HPDE6-E6E7 (cell line): ENCODE results near the gene LHCGR.
"Not testable (repeated sequence)": the region's sequence is repeated elsewhere in the genome, so short reads cannot be mapped to it uniquely, and the experiment has no call there.

Source experiments
- DNase-seq: peaks from one replicate; pipeline ENCODE4 v3.0.0; 2011; ENCODE audit warnings: missing footprints; ENCODE audit errors: extremely low spot score

The LHCGR gene

GRCh38 chr2:48739236-48739635 lies 16.3 kb downstream of the LHCGR start:
- not testable (repeated sequence) for DNase-seq

DNA sequence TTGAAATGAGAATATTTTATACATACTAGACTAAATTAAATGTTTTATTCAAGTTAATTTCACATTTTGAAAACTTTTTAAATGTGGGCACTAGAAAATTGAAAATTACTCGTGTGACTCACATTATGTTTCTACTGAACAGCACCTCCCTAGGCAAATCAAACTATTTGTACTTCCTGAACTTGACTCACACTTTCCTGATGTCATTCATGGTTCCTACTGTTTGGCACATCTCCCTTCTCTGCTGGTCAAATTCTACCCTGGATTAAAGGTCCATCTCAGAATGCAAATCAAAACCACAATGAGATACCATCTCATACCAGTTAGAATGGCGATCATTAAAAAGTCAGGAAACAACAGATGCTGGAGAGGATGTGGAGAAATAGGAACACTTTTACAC lies 16.7 kb downstream of the LHCGR start:
- peak; percentile 14 for DNase-seq

DNA sequence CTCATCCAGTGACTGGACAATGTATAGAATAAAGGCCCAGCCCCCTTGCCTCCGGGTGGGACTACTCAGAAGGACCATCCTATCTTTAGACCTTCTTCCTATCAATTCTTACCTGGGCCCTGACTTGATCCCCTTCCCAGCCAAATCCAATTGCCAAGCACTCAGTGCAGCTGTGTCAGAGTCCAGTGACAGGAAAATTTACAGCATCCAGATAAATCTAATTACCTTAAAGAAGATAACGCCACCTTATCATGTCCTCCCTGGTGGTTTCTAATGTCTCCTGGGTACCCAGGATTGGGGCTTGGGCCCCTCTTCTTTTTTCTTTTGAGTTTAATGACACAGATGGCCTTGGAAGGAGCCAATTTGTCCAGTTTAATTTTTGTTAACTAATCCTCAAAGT lies 19.3 kb downstream of the LHCGR start:
- DNase-seq, result no peak

- DNase-seq, result no peak
Measured at GRCh38 chr2:48734576-48735303, 20.8 kb downstream of the LHCGR start.

GRCh38 chr2:48733067-48733503 lies 22.4 kb downstream of the LHCGR start:
- no peak for DNase-seq

- no peak for DNase-seq
Measured at GRCh38 chr2:48728840-48729239, 26.7 kb downstream of the LHCGR start.

DNA sequence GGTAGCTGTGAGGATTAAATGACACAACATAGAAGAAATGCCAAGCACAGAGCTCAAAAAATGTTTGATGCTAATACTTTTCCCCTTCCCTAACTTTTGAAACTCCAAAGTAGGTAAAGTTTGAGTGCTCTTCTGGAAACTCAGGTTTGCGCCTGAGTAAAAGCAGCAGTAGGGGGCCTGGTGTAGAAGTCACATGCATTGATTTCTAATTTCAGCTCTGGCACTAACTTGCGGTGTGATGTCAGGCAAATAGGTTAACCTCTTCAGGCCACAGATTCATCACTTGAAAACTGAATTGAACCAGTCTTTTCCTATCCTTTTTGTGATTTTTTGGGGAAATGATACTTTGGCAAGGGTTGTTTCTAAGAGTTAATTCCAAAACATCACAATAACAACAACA lies 27.2 kb downstream of the LHCGR start:
- DNase-seq, result no peak

DNA sequence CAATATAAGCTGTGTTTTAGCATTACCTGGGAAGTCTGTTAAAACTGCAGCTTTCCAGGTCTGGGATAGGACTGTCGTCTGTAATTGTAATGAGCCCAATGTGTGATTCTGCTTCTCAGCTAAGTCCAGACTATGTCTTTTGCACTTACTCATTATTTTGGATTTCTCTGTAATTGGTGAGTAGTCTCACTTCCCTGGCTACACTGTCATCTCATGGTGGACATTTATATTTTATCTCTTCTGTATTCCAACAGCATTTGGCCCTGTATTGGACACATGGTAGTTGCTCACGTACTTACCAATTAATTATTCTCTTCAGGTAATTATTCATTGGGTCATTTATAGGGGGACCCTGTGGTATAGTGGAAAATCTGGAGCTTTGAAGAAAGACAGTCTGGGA lies 28.0 kb downstream of the LHCGR start:
- no peak for DNase-seq

GRCh38 chr2:48725696-48726494 lies 29.6 kb downstream of the LHCGR start:
- DNase-seq, result no peak

DNA sequence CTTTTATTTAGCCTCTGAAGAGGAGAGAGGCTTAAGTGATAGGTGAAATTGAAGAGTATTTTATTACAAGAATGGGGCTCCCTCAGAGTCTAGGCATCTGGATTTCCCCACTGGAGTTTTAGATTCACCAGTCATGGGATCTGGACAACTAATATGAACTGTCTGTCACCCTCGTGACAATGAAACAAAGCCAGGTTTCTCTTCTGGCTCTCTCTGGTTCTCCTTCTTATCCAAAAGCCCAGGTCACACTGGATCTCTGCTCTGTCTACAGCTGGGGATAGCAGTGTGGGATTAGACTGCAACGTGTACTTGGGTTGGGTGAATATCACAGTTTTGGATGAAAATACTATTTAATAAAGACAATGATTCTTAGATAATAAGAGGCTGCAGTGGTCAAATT lies 31.2 kb downstream of the LHCGR start:
- no peak for DNase-seq

DNA sequence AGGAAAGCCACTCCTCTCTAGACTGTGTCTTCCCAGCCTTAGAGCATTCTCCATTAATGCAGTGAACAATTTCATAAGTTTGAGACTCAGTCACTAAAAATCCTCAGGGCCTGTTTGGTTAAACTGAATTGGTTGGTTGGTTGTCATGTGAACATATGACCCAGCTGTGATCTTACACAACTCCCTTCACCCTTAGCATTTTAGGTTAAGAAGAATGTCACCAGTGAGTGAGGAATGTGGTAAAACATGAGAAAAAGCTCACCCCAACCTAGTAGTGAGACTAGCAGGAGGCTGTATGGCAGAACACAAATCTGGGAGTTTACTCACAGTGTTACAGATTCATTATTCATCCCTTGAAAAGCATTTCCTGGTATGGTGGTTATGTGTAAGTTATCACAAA lies 32.4 kb downstream of the LHCGR start:
- DNase-seq, result peak; percentile 61

GRCh38 chr2:48722391-48722790 lies 33.1 kb downstream of the LHCGR start:
- DNase-seq, result no peak

- no peak for DNase-seq
Measured at GRCh38 chr2:48721158-48721557, 34.4 kb downstream of the LHCGR start.

- DNase-seq, result no peak
Measured at GRCh38 chr2:48719480-48720177, 35.9 kb downstream of the LHCGR start.

DNA sequence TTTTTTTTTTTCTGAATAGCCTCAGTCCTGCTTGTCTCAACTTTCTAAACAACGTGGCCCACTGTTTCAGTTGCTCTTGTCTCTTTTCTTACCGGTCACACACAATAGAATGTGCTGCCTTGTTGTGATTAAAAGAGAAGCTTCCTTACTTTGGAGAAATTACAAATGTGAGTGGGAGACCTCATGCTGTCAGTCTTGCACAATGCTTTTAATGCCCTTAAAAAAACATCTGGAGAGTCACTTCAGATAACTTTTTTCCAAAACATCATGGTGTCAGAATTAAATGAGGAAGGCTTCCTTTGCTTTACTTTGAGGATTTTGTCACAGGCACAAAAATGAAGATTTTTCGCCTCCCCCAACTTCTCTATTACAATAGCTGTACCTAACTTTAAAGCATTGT lies 37.7 kb downstream of the LHCGR start:
- DNase-seq, result no peak

GRCh38 chr2:48715956-48716355 lies 39.6 kb downstream of the LHCGR start:
- no peak for DNase-seq

- DNase-seq, result peak; percentile 6
Measured at GRCh38 chr2:48715042-48715899, 40.3 kb downstream of the LHCGR start.

- no peak for DNase-seq
Measured at GRCh38 chr2:48714245-48714644, 41.3 kb downstream of the LHCGR start.

DNA sequence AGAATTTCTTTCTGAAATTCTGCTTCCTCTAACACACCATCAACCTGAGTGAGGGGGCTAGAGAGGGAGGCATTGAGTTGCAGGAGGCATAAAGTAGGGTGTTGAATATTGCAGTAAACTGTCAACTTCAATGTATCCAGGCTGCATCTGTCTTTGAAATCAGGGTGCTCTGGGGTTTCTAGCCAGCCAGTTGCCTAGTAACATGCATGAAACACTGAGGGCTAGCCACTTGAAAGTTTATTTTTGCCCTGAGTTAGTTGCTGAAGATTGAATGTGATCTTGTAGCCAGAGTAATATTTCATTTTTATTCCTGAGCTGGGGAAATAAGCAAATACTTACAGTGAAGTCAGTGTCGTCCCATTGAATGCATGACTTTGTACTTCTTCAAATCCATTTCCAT lies 41.9 kb downstream of the LHCGR start:
- DNase-seq, result no peak

DNA sequence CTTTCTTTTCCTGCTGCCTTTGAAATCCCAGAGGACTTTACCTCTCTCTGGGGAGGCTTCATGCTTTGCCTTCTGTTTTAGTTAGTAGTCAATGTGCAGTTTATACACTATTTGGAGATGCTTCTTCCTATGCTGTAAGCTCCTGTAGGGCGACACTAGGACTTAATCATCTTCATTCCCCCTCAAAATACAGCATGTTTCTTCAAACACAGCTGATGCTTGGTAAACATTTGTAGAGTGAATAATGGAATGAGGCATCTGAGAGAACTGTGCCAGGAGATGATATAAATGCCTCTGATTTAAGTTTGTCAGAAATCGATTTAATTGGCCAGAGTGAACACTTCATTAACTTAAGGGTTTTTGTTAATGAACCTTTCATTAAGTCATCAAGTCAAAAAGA lies 43.4 kb downstream of the LHCGR start:
- DNase-seq, result no peak

DNA sequence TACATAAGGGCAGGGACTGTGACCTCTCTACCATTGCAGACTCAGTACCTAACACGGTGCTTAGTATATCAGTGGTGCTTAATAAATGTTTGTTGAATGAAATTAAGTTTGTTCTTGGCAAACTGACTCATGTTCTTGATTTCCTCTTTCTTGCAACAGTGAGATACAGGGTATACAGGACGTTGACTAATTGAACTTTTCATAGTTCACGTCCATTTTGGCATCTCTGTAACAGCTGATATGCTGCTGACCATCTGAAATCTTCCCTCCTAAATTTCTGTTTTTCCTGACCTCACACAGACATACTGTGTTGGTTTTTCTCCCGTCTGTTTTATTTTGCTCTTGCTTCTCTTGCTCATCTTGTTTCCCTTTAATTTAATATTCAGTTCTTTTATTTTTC lies 44.2 kb downstream of the LHCGR start:
- DNase-seq, result no peak
